NCI-H345 treated with DMSO at 0.1 percent for 48 hours (cell line): ENCODE results near the gene ZBTB20.
A peak's percentile ranks its signal among the peaks of the same experiment; 100 is the strongest.

Source experiments
- DNase-seq: peaks from one replicate; lab custom pipeline; 2025; ENCODE audit not compliant: unreplicated experiment; lab: John Stamatoyannopoulos, UW

ZBTB20 gene

GRCh38 chr3:114421204-114421603 is 725.9 kb downstream of the ZBTB20 start:
- DNase-seq, result no peak

GRCh38 chr3:114420072-114420471 is 727.0 kb downstream of the ZBTB20 start:
- no peak for DNase-seq

GRCh38 chr3:114418724-114419543 is 728.2 kb downstream of the ZBTB20 start:
- DNase-seq, result peak; percentile 41

GRCh38 chr3:114418107-114418506 is 729.0 kb downstream of the ZBTB20 start:
- DNase-seq, result no peak

- no peak for DNase-seq
These were observed 729.4 kb downstream of the ZBTB20 start for GRCh38 chr3:114417675-114418074.

GRCh38 chr3:114417265-114417664 is 729.8 kb downstream of the ZBTB20 start:
- DNase-seq, result no peak

GRCh38 chr3:114411811-114412803 is 735.0 kb downstream of the ZBTB20 start:
- DNase-seq, result no peak

GRCh38 chr3:114411190-114411668 is 735.9 kb downstream of the ZBTB20 start:
- DNase-seq, result no peak

GRCh38 chr3:114408736-114409670 is 738.1 kb downstream of the ZBTB20 start:
- peak; percentile 64 for DNase-seq

- DNase-seq, result no peak
These were observed 740.2 kb downstream of the ZBTB20 start for GRCh38 chr3:114406922-114407321.

- DNase-seq, result no peak
These were observed 740.8 kb downstream of the ZBTB20 start for GRCh38 chr3:114406286-114406685.

- DNase-seq, result no peak
These were observed 741.7 kb downstream of the ZBTB20 start for GRCh38 chr3:114405202-114405990.

- no peak for DNase-seq
These were observed 742.5 kb downstream of the ZBTB20 start for GRCh38 chr3:114404590-114404989.

GRCh38 chr3:114402838-114403237 is 744.2 kb downstream of the ZBTB20 start:
- DNase-seq, result no peak

GRCh38 chr3:114401346-114401745 is 745.7 kb downstream of the ZBTB20 start:
- no peak for DNase-seq

- no peak for DNase-seq
These were observed 746.7 kb downstream of the ZBTB20 start for GRCh38 chr3:114400371-114400770.

- no peak for DNase-seq
These were observed 752.5 kb downstream of the ZBTB20 start for GRCh38 chr3:114394551-114394950.

- no peak for DNase-seq
These were observed 753.6 kb downstream of the ZBTB20 start for GRCh38 chr3:114393367-114394072.

GRCh38 chr3:114392831-114393230 is 754.3 kb downstream of the ZBTB20 start:
- no peak for DNase-seq
